OCI-LY1 (cell line): ENCODE data around the gene TOP2A.

Experiments
- H2AFZ ChIP-seq: fragments of 200-600 bp; sonication (generic), shearing (Covaris generic); 2 replicates; pipeline ENCODE4 v1.6.0; 2014; ENCODE audit warnings: antibody characterized with exemption, mild to moderate bottlenecking, low read length
- H3F3A ChIP-seq: fragments of 200-600 bp; sonication (generic), shearing (Covaris generic); 2 replicates; pipeline ENCODE4 v1.6.0; 2014; ENCODE audit warnings: mild to moderate bottlenecking, antibody characterized with exemption, low read length, moderate library complexity; ENCODE audit not compliant: insufficient read depth
- H3K27ac ChIP-seq: fragments of 200-600 bp; sonication (generic); 2 replicates; pipeline ENCODE4 v1.5.1; 2014; ENCODE audit warnings: low read length, mixed run types, mild to moderate bottlenecking, low read depth; ENCODE audit not compliant: poor library complexity, severe bottlenecking
- H3K27me3 ChIP-seq: fragments of 200-600 bp; sonication (generic); 2 replicates; pipeline ENCODE4 v1.6.0; 2014; ENCODE audit warnings: antibody characterized with exemption, mild to moderate bottlenecking, low read length, moderate library complexity; ENCODE audit not compliant: insufficient read depth
- H3K36me3 ChIP-seq: fragments of 200-600 bp; sonication (generic); 2 replicates; pipeline ENCODE4 v1.6.1; 2014; ENCODE audit warnings: mild to moderate bottlenecking, antibody characterized with exemption, low read length, moderate library complexity, mixed read lengths; ENCODE audit not compliant: insufficient read depth
- H3K4me1 ChIP-seq: fragments of 200-600 bp; sonication (generic); 2 replicates; pipeline ENCODE4 v1.5.1; 2014; ENCODE audit warnings: mild to moderate bottlenecking, low read length, moderate library complexity; ENCODE audit not compliant: insufficient read depth, severe bottlenecking
- H3K4me2 ChIP-seq: fragments of 200-600 bp; sonication (generic), shearing (Covaris generic); 2 replicates; pipeline ENCODE4 v1.6.1; 2014; ENCODE audit warnings: low read length
- H3K4me3 ChIP-seq: fragments of 200-600 bp; sonication (generic); 2 replicates; pipeline ENCODE4 v1.5.1; 2014; ENCODE audit warnings: low read length, low read depth, mild to moderate bottlenecking, mixed read lengths; ENCODE audit not compliant: poor library complexity, severe bottlenecking
- H3K79me2 ChIP-seq: fragments of 200-600 bp; shearing (Covaris generic); 2 replicates; pipeline ENCODE4 v1.6.1; 2016; ENCODE audit warnings: mixed run types, low read length, mixed read lengths; ENCODE audit not compliant: insufficient read depth
- H3K9ac ChIP-seq: fragments of 200-600 bp; sonication (generic), shearing (Covaris generic); 2 replicates; pipeline ENCODE4 v1.6.1; 2014; ENCODE audit warnings: mild to moderate bottlenecking, low read length, mixed read lengths
- H3K9me2 ChIP-seq: fragments of 200-600 bp; sonication (generic), shearing (Covaris generic); 2 replicates; pipeline ENCODE4 v1.6.1; 2014; ENCODE audit warnings: low read depth, mild to moderate bottlenecking, low read length, mixed read lengths
- H3K9me3 ChIP-seq: fragments of 200-600 bp; shearing (Covaris generic); 2 replicates; pipeline ENCODE4 v1.6.1; 2014; ENCODE audit warnings: low read length, mixed read lengths
- H4K20me1 ChIP-seq: fragments of 200-600 bp; sonication (generic), shearing (Covaris generic); 2 replicates; pipeline ENCODE4 v1.6.0; 2016; ENCODE audit warnings: mild to moderate bottlenecking, low read length; ENCODE audit not compliant: insufficient read depth
- EZH2 ChIP-seq: fragments of 200-600 bp; sonication (generic), shearing (Covaris generic); IDR thresholded peaks from 2 replicates; pipeline ENCODE4 v1.8.0; 2017; ENCODE audit warnings: borderline replicate concordance, mixed run types, mild to moderate bottlenecking, antibody characterized with exemption, low read length, moderate library complexity, mixed read lengths
- TF ChIP-seq, protein P1 (sequence below): fragments of 200-600 bp; sonication (generic), shearing (Covaris generic); IDR thresholded peaks from 2 replicates; pipeline ENCODE4 v1.5.1; 2017; ENCODE audit warnings: mild to moderate bottlenecking, antibody characterized with exemption, low read length, moderate library complexity, mixed read lengths

TOP2A gene

GRCh38 chr17:40361925-40362695 lies 55.6 kb downstream of the TOP2A start:
- Histone ChIP-seq H3K27ac (no peak overlapping the region), H3K9me3 (no peaks in the 10 kb centered on the region), H3K4me3 (peak overlapping the region; percentile 58), H3K36me3 (no peaks in the 10 kb centered on the region), H4K20me1 (no peaks in the 10 kb centered on the region), H3K9me2 (no peaks in the 10 kb centered on the region), H3K9ac (no peak overlapping the region), H3K79me2 (no peaks in the 10 kb centered on the region), H3F3A (no peaks in the 10 kb centered on the region), H3K4me1 (peaks cover 11% of the 10 kb centered on the region), H3K4me2 (peak overlapping the region; percentile 59), H3K27me3 (no peaks in the 10 kb centered on the region), H2AFZ (no peak overlapping the region)
- TF ChIP-seq, protein P1, sequence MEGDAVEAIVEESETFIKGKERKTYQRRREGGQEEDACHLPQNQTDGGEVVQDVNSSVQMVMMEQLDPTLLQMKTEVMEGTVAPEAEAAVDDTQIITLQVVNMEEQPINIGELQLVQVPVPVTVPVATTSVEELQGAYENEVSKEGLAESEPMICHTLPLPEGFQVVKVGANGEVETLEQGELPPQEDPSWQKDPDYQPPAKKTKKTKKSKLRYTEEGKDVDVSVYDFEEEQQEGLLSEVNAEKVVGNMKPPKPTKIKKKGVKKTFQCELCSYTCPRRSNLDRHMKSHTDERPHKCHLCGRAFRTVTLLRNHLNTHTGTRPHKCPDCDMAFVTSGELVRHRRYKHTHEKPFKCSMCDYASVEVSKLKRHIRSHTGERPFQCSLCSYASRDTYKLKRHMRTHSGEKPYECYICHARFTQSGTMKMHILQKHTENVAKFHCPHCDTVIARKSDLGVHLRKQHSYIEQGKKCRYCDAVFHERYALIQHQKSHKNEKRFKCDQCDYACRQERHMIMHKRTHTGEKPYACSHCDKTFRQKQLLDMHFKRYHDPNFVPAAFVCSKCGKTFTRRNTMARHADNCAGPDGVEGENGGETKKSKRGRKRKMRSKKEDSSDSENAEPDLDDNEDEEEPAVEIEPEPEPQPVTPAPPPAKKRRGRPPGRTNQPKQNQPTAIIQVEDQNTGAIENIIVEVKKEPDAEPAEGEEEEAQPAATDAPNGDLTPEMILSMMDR = no peak
- no peak for TF ChIP-seq EZH2

- Histone ChIP-seq H3K9me2 (no peaks in the 10 kb centered on the region), H4K20me1 (no peaks in the 10 kb centered on the region), H3K4me2 (no peak overlapping the region), H3K4me1 (peaks cover 11% of the 10 kb centered on the region), H3K36me3 (no peaks in the 10 kb centered on the region), H3K27ac (no peak overlapping the region), H3K9me3 (no peaks in the 10 kb centered on the region), H3K79me2 (no peaks in the 10 kb centered on the region), H3K4me3 (no peak overlapping the region), H3F3A (no peaks in the 10 kb centered on the region), H3K27me3 (no peaks in the 10 kb centered on the region; the same call in 1 of the 2 replicates), H2AFZ (no peak overlapping the region), H3K9ac (no peak overlapping the region)
- no peak for TF ChIP-seq EZH2
- TF ChIP-seq, protein P1 = no peak
Observed at GRCh38 chr17:40361063-40361924, 56.4 kb downstream of the TOP2A start.

- no peak overlapping the region for H3K4me3 ChIP-seq
- H3K4me1 ChIP-seq = peaks cover 11% of the 10 kb centered on the region
- no peak for TF ChIP-seq EZH2
- TF ChIP-seq, protein P1 = no peak
- no peaks in the 10 kb centered on the region for H3K9me2 ChIP-seq
- H3K4me2 ChIP-seq = no peak overlapping the region
- no peaks in the 10 kb centered on the region for H3K36me3 ChIP-seq
- no peaks in the 10 kb centered on the region for H3F3A ChIP-seq
- H3K79me2 ChIP-seq = no peaks in the 10 kb centered on the region
- H4K20me1 ChIP-seq = no peaks in the 10 kb centered on the region
- H2AFZ ChIP-seq = no peak overlapping the region
- no peaks in the 10 kb centered on the region; the same call in 1 of the 2 replicates for H3K27me3 ChIP-seq
- H3K27ac ChIP-seq = no peak overlapping the region
- no peaks in the 10 kb centered on the region for H3K9me3 ChIP-seq
- no peak overlapping the region for H3K9ac ChIP-seq
Observed at GRCh38 chr17:40360091-40360490, 57.6 kb downstream of the TOP2A start.
